Endothelial cell of hepatic sinusoid (primary cell): Measurements from ENCODE around the gene DOCK2.
"Not testable (repeated sequence)": the region's sequence is repeated elsewhere in the genome, so short reads cannot be mapped to it uniquely, and the experiment has no call there.

Source experiments
- in situ Hi-C: cut with HindIII; loops from 2 replicates; pipeline ENCODE4 v1.10.0; 2017; ENCODE audit warnings: low sequenced_read_pairs

DOCK2 gene

GRCh38 chr5:169711551-169712225 is 74.6 kb downstream of the DOCK2 start:
- in situ Hi-C loops, result no loop called here

GRCh38 chr5:169712428-169712827 is 75.4 kb downstream of the DOCK2 start:
- in situ Hi-C loops, result no loop called here

- in situ Hi-C loops, result no loop called here
These were observed 79.2 kb downstream of the DOCK2 start for GRCh38 chr5:169716287-169716686.

GRCh38 chr5:169717288-169717687 is 80.2 kb downstream of the DOCK2 start:
- in situ Hi-C loops, result no loop called here

DNA sequence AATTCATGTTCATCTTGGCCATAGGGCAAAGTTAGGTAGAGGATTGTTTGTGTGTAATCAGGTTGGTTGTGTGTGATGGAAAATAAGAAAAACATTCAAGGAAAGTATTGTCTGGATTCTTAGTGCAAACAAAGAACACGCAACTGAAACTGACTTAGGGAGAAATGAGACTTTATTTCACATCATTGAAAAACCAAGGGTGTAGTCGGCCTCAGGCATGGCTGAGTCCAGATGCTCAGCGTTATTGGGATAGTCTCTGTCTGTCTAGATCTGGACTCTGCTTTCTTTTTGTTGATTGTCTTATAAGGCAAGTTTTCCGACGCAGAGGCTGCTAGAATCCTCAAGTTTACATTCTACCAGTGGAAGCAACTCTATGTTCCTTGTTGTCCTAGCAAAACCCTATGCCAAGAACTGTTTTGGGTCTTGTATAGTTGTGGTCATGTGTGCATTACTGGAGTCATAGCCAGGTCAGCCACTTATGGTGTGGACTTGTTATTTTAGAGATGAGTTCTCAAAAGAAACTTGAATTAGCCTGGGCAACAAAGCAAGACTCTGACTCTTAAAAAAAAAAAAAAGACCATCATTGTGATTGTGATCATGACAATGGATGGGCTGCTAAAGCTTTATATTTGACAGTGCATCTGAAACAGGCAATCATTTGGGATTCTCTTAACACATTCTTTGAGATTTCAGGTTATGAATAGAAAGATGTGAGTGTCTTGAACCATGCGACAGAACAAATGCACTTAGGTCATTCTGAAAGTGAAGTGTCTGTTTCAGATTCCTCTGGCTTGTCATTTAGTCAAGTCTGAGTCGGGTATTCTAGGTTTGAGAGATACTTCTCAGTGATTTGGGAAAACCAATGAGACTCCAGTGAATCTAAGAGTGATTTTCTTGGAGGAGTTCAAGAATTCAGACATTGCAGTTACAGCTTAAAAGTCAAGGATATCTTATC is 82.6 kb downstream of the DOCK2 start:
- in situ Hi-C loops, result no loop called here

- in situ Hi-C loops, result no loop called here
These were observed 84.7 kb downstream of the DOCK2 start for GRCh38 chr5:169721771-169722170.

- in situ Hi-C loops, result no loop called here
These were observed 86.2 kb downstream of the DOCK2 start for GRCh38 chr5:169723103-169723831.

- in situ Hi-C loops, result no loop called here
These were observed 87.4 kb downstream of the DOCK2 start for GRCh38 chr5:169724303-169725087.

DNA sequence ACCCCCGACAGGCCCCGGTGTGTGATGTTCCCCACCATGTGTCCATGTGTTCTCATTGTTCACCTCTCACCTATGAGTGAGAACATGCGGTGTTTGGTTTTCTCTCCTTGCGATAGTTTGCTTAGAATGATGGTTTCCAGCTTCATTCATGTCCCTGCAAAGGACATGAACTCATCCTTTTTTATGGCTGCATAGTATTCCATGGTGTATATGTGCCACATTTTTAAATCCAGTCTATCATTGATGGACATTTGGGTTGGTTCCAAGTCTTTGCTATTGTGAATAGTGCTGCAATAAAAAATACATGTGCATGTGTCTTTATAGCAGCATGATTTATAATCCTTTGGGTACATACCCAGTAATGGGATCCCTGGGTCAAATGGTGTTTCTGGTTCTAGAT is 88.6 kb downstream of the DOCK2 start:
- in situ Hi-C loops, result not testable (repeated sequence)

DNA sequence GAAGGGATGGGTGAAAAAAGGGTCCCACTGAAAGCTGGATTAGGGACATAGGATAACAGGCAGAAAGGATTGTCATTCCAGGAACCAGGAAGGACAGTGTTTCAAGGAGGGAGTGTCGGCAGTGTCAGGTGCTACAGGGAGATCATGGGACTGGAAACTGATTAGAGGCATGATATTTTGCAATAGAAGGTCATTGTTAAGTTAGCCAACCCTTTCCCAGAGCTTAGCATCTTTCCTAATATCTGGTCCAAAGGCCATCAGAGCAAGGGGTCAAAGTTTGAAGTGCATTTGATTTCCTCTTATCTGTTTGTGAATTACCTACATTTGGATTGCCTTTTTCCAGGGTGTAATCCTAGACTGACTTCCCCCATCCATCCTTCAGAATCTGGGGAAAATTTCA is 91.3 kb downstream of the DOCK2 start:
- in situ Hi-C loops, result no loop called here

GRCh38 chr5:169731221-169731620 is 94.1 kb downstream of the DOCK2 start:
- in situ Hi-C loops, result no loop called here

DNA sequence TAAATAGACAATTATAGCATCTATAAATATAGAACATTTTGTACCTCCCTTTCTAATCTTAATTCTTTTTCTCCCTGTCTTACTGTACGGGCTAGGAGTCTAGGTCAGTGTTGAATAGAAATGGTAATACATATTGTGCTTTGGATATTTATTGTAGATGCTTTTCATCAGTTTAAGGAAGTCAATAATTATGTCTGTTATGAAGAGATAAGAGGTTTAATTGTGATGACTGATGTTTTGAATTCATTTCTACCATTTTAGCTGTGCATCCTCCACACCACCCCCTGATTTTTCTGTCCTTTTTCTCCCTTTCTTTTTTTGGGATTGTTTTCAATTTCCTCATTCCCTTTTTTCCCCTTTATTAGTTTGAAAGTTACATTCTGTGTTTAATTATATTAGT is 95.8 kb downstream of the DOCK2 start:
- in situ Hi-C loops, result no loop called here

GRCh38 chr5:169735913-169736312 is 98.8 kb downstream of the DOCK2 start:
- in situ Hi-C loops, result no loop called here

- in situ Hi-C loops, result no loop called here
These were observed 99.6 kb downstream of the DOCK2 start for GRCh38 chr5:169736653-169737052.

DNA sequence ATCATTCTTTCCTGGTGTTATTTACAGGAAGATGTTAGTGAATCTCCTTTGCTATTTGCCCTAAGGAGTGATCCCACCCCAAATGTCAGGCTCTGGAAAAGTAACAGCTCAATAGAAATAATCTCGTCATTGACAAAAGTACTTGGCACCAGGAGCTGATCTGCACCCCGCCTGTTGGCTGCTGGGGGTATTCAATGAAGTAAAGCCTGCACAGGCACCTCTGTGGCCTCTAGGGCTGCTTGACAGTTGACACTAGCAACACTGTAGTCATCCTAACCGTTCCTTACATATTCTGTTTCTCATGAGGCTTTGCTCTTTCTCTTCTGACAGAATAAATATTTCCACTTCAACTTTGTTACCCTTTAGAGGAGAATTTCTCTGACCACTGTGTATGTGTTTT is 103.4 kb downstream of the DOCK2 start:
- in situ Hi-C loops, result no loop called here

GRCh38 chr5:169742771-169743296 is 105.8 kb downstream of the DOCK2 start:
- in situ Hi-C loops, result no loop called here

DNA sequence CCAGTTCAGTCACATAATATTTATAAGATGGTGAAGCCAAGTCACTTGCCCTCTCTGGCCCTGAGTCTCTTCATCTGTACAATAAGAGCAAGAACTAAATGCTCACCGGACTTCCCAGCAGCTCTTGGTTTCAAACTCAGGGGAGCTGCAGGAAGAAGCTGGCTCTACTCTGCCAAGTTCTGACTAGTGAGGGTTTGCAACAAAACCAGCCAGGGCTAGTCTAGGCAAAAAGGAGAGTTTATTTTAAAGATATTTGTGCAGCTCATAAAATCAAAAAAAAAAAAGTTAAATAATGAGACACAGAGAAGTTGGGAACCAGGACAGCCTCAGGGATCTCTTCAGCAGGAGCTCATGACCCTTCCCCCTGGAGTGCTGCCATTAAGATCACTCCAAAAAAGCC is 107.3 kb downstream of the DOCK2 start:
- in situ Hi-C loops, result no loop called here

DNA sequence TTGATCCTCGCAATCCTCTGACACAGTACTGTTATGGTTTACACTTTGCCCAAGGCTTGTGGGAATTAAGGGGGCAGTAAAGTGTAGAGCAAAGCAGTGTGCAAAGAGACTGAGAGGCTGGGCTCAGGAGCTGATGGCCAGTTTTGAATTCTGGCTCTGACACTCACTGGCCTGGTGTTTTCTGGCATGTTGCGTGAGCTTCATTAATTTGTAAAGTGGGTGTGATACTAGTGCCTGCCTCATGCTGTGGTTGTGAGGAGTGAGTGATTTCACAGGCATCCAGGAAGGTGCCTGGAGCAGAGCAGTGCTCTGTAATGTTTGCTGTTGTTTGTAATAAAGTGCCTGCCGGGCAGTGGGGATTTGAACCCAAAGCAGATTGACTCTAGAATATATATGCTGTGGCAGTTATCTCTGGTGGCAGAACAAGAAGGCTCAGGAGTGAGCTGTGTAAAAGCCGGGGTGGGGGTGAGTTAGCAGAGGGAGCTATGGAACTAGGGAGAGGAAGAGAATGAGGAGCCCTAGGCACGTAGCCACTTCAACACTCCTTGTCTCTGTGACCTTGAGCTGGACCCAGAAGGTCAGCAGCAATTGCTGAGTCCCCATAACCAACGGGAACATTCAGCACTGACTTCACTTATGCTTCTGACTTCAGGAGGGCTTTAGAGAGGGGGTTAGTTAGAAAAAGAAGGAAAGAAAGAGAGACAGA is 108.5 kb downstream of the DOCK2 start:
- in situ Hi-C loops, result no loop called here

- in situ Hi-C loops, result no loop called here
These were observed 109.1 kb downstream of the DOCK2 start for GRCh38 chr5:169746147-169746694.

DNA sequence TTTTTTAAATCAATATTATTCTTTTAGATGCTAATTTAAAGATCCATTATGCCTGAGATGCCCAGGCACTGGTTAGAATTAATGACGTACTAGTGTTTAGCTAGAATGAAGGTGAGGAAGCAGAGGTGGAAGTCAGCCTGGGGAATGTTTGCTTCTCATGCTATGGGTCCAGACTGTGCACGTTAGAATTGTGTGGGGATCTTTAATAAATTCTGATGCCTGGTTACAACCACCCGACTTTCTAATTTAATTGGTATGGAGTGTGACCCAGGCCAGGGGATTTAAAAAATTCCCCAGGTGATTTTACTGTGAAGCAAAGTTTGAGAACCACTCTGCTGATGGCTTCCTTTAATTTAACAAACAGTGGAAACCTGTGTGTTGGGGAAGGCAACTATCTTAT is 111.1 kb downstream of the DOCK2 start:
- in situ Hi-C loops, result no loop called here
